ENCODE results near the gene MYO3B.

- no peak for TF ChIP-seq RXRA (IDR thresholded peaks at IDR 0.05; ENCODE audit: borderline replicate concordance, low read depth)
- TF ChIP-seq, protein P1, sequence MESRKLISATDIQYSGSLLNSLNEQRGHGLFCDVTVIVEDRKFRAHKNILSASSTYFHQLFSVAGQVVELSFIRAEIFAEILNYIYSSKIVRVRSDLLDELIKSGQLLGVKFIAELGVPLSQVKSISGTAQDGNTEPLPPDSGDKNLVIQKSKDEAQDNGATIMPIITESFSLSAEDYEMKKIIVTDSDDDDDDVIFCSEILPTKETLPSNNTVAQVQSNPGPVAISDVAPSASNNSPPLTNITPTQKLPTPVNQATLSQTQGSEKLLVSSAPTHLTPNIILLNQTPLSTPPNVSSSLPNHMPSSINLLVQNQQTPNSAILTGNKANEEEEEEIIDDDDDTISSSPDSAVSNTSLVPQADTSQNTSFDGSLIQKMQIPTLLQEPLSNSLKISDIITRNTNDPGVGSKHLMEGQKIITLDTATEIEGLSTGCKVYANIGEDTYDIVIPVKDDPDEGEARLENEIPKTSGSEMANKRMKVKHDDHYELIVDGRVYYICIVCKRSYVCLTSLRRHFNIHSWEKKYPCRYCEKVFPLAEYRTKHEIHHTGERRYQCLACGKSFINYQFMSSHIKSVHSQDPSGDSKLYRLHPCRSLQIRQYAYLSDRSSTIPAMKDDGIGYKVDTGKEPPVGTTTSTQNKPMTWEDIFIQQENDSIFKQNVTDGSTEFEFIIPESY (IDR thresholded peaks at IDR 0.05; ENCODE audit: borderline replicate concordance, low read depth), result no peak
- TF ChIP-seq RFX5 (IDR thresholded peaks at IDR 0.05; ENCODE audit: low read length), result no peak
- TF ChIP-seq, protein P2, sequence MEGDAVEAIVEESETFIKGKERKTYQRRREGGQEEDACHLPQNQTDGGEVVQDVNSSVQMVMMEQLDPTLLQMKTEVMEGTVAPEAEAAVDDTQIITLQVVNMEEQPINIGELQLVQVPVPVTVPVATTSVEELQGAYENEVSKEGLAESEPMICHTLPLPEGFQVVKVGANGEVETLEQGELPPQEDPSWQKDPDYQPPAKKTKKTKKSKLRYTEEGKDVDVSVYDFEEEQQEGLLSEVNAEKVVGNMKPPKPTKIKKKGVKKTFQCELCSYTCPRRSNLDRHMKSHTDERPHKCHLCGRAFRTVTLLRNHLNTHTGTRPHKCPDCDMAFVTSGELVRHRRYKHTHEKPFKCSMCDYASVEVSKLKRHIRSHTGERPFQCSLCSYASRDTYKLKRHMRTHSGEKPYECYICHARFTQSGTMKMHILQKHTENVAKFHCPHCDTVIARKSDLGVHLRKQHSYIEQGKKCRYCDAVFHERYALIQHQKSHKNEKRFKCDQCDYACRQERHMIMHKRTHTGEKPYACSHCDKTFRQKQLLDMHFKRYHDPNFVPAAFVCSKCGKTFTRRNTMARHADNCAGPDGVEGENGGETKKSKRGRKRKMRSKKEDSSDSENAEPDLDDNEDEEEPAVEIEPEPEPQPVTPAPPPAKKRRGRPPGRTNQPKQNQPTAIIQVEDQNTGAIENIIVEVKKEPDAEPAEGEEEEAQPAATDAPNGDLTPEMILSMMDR (IDR thresholded peaks at IDR 0.05), result no peak
- TF ChIP-seq, protein P3, sequence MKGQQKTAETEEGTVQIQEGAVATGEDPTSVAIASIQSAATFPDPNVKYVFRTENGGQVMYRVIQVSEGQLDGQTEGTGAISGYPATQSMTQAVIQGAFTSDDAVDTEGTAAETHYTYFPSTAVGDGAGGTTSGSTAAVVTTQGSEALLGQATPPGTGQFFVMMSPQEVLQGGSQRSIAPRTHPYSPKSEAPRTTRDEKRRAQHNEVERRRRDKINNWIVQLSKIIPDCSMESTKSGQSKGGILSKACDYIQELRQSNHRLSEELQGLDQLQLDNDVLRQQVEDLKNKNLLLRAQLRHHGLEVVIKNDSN (IDR thresholded peaks at IDR 0.05; ENCODE audit: borderline replicate concordance, low read depth), result no peak
These were observed 400.7 kb downstream of the MYO3B start for GRCh38 chr2:170578606-170579005.

Measured in SK-N-SH (cell line).